Measurements from ENCODE around the gene SRSF2. TPM values are rescaled to one million over a fixed set of nuclear protein-coding genes. Genes with fewer than 3 reads are reported as not detected.
A peak's percentile ranks its signal among the peaks of the same experiment; 100 is the strongest.
"Not testable (repeated sequence)": the region's sequence is repeated elsewhere in the genome, so short reads cannot be mapped to it uniquely, and the experiment has no call there.

The SRSF2 gene
- total RNA-seq, 6 experiments from 2014 or later, result 179 to 220 (median 215) TPM

GRCh38 chr17:76702076-76702475 is 35.1 kb downstream of the SRSF2 start:
- peak overlapping the region; percentile 76; the same call in 1 of the 2 replicates for H3K4me3 Mint-ChIP-seq
- no peaks in the 10 kb centered on the region for H3K9me3 Mint-ChIP-seq
- no peak for DNase-seq
- TF ChIP-seq, protein P1, sequence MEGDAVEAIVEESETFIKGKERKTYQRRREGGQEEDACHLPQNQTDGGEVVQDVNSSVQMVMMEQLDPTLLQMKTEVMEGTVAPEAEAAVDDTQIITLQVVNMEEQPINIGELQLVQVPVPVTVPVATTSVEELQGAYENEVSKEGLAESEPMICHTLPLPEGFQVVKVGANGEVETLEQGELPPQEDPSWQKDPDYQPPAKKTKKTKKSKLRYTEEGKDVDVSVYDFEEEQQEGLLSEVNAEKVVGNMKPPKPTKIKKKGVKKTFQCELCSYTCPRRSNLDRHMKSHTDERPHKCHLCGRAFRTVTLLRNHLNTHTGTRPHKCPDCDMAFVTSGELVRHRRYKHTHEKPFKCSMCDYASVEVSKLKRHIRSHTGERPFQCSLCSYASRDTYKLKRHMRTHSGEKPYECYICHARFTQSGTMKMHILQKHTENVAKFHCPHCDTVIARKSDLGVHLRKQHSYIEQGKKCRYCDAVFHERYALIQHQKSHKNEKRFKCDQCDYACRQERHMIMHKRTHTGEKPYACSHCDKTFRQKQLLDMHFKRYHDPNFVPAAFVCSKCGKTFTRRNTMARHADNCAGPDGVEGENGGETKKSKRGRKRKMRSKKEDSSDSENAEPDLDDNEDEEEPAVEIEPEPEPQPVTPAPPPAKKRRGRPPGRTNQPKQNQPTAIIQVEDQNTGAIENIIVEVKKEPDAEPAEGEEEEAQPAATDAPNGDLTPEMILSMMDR (IDR thresholded peaks at IDR 0.05), result no peak
- peaks cover 13% of the 10 kb centered on the region for H3K36me3 Mint-ChIP-seq (ENCODE audit: low read depth)
- H3K4me1 Mint-ChIP-seq (ENCODE audit: low read depth), result peaks cover 57% of the 10 kb centered on the region
- peaks cover 4% of the 10 kb centered on the region for H3K27me3 Mint-ChIP-seq (ENCODE audit: insufficient read depth)
- peak overlapping the region; percentile 89 for H3K27ac Mint-ChIP-seq

DNA sequence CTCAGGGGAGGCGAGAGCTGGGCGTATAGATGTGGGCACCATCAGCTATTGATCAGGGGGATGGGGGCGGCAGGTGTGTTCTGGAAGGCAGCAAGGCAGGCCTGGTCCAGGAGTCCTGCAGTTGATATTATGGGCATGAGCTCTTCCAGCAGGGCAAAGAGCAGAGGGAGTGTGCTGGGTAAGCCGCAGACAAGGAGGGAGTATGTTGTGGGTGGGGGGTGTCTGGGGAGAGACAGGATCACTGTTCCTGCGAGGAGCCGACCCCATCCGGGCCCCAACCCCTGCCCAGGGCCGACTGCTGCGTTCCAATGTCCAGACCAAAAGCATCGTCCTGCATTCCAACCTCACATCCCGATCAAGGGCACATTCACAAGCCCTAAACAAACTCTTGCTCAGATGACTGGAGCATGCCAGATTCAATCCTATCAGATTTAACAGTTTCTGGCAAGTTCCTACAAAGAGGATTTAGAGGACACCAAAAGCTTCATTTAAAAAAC is 35.6 kb downstream of the SRSF2 start:
- H3K36me3 Mint-ChIP-seq (ENCODE audit: low read depth), result peaks cover 7% of the 10 kb centered on the region; the same call in 1 of the 2 replicates
- peaks cover 55% of the 10 kb centered on the region for H3K4me1 Mint-ChIP-seq (ENCODE audit: low read depth)
- H3K27me3 Mint-ChIP-seq (ENCODE audit: insufficient read depth), result peaks cover 4% of the 10 kb centered on the region
- peak overlapping the region; percentile 89 for H3K27ac Mint-ChIP-seq
- H3K9me3 Mint-ChIP-seq, result no peaks in the 10 kb centered on the region
- DNase-seq, result no peak
- TF ChIP-seq, protein P1 (IDR thresholded peaks at IDR 0.05), result no peak
- H3K4me3 Mint-ChIP-seq, result peak overlapping the region; percentile 76

DNA sequence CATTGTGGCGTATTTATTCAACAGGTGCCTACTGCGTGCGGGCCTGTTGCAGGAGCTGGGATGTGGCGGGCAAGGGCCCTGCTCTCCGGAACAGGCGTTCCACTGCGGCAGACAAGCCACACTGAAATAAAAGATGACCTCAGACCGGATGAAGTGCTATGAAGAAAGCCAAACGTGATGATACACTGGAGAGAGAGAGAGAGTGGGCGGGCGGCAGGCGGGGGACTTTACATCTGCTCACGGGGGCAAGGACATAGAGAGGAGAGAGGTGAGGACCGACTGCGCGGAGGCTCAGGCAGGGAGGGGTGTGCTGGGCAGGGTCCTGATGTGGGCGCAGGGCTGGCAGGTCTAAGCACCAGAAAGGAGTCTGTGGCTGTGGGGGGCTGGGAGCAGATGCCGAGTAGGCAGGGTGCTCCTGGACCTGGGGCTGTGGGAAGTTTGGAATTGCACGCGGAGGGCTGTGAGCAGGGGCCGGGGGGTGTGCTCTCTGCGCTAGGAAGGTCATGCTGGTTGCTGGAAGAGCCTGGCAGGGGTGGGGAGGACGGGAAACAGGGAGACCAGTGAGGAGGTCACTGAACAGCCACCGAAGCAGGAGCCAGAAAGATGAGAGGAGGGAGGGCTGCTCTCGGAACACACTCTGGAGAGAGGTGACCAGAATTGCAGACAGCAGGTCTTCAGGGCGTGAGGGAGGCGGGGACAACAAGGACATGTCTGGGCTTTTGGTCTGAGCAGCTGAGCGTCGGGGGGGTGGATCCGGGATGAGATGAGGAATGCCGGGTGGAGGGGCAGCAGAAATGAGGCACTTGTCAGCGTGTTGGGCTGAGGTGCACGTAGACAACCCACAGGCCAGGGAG is 36.3 kb downstream of the SRSF2 start:
- Mint-ChIP-seq H3K27me3 (ENCODE audit: insufficient read depth) (peaks cover 4% of the 10 kb centered on the region), H3K36me3 (ENCODE audit: low read depth) (peaks cover 6% of the 10 kb centered on the region; the same call in 1 of the 2 replicates), H3K4me1 (ENCODE audit: low read depth) (peaks cover 54% of the 10 kb centered on the region), H3K27ac (peak overlapping the region; percentile 89), H3K4me3 (peak overlapping the region; percentile 76), H3K9me3 (no peaks in the 10 kb centered on the region)
- DNase-seq, result peak; percentile 81
- TF ChIP-seq, protein P1 (IDR thresholded peaks at IDR 0.05), result no peak

DNA sequence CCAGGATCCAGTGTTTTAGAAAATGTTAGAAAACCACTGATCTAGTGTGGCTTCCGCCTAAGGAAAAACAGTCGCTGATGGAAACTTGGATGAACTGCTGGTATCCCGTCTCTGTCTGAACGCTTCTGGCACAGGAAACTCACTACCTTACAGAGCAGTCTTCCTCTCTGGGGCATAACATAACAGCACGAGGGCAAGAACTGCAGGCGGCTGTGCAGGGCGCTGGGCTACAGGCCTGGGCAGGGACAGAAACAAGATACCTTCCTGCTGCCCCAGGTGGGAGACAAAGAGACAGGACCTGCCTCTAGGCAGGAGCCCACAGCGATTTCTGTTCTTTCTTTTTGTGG is 36.9 kb downstream of the SRSF2 start:
- Mint-ChIP-seq H3K9me3 (no peaks in the 10 kb centered on the region), H3K27me3 (ENCODE audit: insufficient read depth) (peaks cover 4% of the 10 kb centered on the region), H3K4me3 (peak overlapping the region; percentile 76), H3K4me1 (ENCODE audit: low read depth) (peaks cover 57% of the 10 kb centered on the region), H3K36me3 (ENCODE audit: low read depth) (peaks cover 6% of the 10 kb centered on the region; the same call in 1 of the 2 replicates), H3K27ac (peak overlapping the region; percentile 89)
- TF ChIP-seq, protein P1 (IDR thresholded peaks at IDR 0.05), result no peak
- DNase-seq, result no peak

- not testable (repeated sequence) for DNase-seq; H3K9me3 Mint-ChIP-seq; H3K27me3 Mint-ChIP-seq (ENCODE audit: insufficient read depth); H3K36me3 Mint-ChIP-seq (ENCODE audit: low read depth)
- peak overlapping the region; percentile 33; the same call in 1 of the 2 replicates for H3K27ac Mint-ChIP-seq
- peaks cover 60% of the 10 kb centered on the region for H3K4me1 Mint-ChIP-seq (ENCODE audit: low read depth)
- H3K4me3 Mint-ChIP-seq, result 0 out of 2 replicates have a peak overlapping the region, but pooled peaks have one; percentile 30
Measured at GRCh38 chr17:76698466-76698977, 38.6 kb downstream of the SRSF2 start.

All from HFFc6 (cell line).